Naive B cell (primary cell): ENCODE measurements around the gene C9orf50. TPM values are rescaled to one million over a fixed set of nuclear protein-coding genes. Genes with fewer than 3 reads are reported as not detected.
A peak's percentile ranks its signal among the peaks of the same experiment; 100 is the strongest.

Experiments
- ATAC-seq, 2 donors: fragments of 150-1000 bp; cut with Tn5 transposase; 2 replicates each; pipeline ENCODE4 v1.10.0; 2021; ENCODE audit warnings: low read depth in 2 of 2, mild to moderate bottlenecking in 2 of 2, moderate library complexity in 2 of 2
- DNase-seq: peaks from one replicate; pipeline ENCODE4 v3.0.0; 2022
- H3K27ac Mint-ChIP-seq, 6 donors: one replicate each; pipeline ENCODE4 v1.8.0; 2020 to 2022; ENCODE audit warnings: mild to moderate bottlenecking in 6 of 6, mixed read lengths in 6 of 6, moderate library complexity in 5 of 6, inconsistent platforms in 2 of 6
- H3K27me3 Mint-ChIP-seq, 3 donors: one replicate each; pipeline ENCODE4 v1.8.0; 2021 to 2022; ENCODE audit warnings: mixed read lengths in 3 of 3, mild to moderate bottlenecking in 1 of 3
- H3K36me3 Mint-ChIP-seq, 2 donors: one replicate each; pipeline ENCODE4 v1.8.0; 2020 to 2022; ENCODE audit warnings: mixed read lengths in 2 of 2, inconsistent platforms in 1 of 2, mild to moderate bottlenecking in 1 of 2
- H3K4me1 Mint-ChIP-seq, 3 donors: one replicate each; pipeline ENCODE4 v1.8.0; 2020 to 2022; ENCODE audit warnings: mixed read lengths in 3 of 3, inconsistent platforms in 1 of 3, mild to moderate bottlenecking in 1 of 3, moderate library complexity in 1 of 3
- H3K4me3 Mint-ChIP-seq, 8 donors: one replicate each; pipeline ENCODE4 v1.8.0; 2020 to 2022; ENCODE audit warnings: mild to moderate bottlenecking in 8 of 8, mixed read lengths in 8 of 8, moderate library complexity in 8 of 8, inconsistent platforms in 2 of 8
- H3K9me3 Mint-ChIP-seq, 7 donors: one replicate each; pipeline ENCODE4 v1.8.0; 2020 to 2022; ENCODE audit warnings: mixed read lengths in 7 of 7, mild to moderate bottlenecking in 5 of 7, inconsistent platforms in 2 of 7, moderate library complexity in 1 of 7
- polyA plus RNA-seq, 6 donors: library from polyadenylated mRNA; unstranded; fragments of 300-500 nt; fragmentation: Illumina TruSeq; gene quantifications; one replicate each; pipeline ENCODE4 v1.2.3, GENCODE V29; 2021; ENCODE audit warnings: low read depth in 6 of 6

C9orf50 gene
- polyA plus RNA-seq, 6 donors from 2014 or later: not detected

DNA sequence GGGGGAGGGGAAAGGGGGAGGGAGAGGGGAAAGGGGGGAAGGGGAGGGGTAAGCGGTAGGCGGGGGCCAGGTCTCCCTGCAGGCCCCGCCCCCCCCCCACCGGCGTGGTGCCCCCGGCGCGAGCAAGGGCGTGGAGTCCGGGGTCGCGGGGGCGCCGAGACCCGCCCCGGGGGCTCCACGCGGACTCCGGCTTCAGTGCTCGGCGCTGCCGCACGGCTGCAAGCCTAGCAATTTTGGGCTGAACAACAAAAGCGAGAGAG, 10.8 kb downstream of the C9orf50 start:
- ATAC-seq: no peak
- H3K27me3 Mint-ChIP-seq: peaks cover 0 to 13% (median 0%) of the 10 kb centered on the region in 3 donors
- H3K36me3 Mint-ChIP-seq: no peaks in the 10 kb centered on the region
- H3K4me3 Mint-ChIP-seq: peak overlapping the region in 5 of 8 donors; percentile 39 to 90 (median 60)
- H3K4me1 Mint-ChIP-seq: peaks cover 24 to 29% (median 26%) of the 10 kb centered on the region in 3 donors
- H3K9me3 Mint-ChIP-seq: no peaks in the 10 kb centered on the region
- peak overlapping the region in 1 of 6 donors; percentile 87 for H3K27ac Mint-ChIP-seq
- no peak for DNase-seq

DNA sequence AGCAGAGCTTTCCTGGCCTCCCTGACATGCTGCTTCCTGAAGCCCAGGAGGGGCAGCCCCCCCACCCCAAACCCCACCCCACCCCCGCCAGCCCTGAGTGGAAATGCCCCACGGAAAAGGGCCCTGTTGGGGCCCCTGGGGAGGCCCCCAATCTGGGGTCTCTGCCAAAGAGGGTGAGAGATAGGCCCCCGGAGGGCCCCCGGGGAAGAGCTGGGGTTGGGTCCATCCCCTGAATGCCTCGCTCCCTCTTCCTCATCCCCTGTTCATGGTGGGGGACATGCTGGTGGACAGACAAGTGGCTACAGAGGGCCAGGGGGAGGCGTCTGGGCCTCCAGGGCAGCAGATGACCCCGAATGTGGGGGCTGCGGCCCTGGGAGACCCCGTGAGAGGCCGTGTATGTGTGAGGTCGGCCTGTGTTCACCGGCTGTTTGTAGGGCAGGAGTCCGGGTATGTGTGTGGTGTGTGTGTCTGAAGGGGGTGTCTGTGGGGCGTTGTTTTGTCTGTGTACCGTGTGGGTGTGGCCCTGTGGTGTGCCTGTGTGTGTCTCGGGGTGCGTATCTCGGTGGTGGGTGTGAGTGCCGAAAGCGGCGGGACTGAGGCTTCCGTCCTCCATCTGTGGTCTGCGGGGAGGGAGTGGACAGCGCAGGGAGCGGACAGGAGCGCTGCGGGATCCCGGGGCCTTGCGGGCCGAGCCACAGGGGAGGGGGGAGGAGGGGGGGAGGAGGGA, 11.3 kb downstream of the C9orf50 start:
- H3K4me1 Mint-ChIP-seq: peaks cover 24 to 29% (median 28%) of the 10 kb centered on the region in 3 donors
- H3K36me3 Mint-ChIP-seq: no peaks in the 10 kb centered on the region
- H3K4me3 Mint-ChIP-seq: peak overlapping the region; percentile 87 to 97 (median 94)
- peak overlapping the region in 5 of 6 donors; percentile 87 to 98 (median 95) for H3K27ac Mint-ChIP-seq
- ATAC-seq (peak; percentile 34 to 35), DNase-seq (peak; percentile 42)
- no peaks in the 10 kb centered on the region for H3K9me3 Mint-ChIP-seq
- H3K27me3 Mint-ChIP-seq: peaks cover 0 to 13% (median 0%) of the 10 kb centered on the region in 3 donors

DNA sequence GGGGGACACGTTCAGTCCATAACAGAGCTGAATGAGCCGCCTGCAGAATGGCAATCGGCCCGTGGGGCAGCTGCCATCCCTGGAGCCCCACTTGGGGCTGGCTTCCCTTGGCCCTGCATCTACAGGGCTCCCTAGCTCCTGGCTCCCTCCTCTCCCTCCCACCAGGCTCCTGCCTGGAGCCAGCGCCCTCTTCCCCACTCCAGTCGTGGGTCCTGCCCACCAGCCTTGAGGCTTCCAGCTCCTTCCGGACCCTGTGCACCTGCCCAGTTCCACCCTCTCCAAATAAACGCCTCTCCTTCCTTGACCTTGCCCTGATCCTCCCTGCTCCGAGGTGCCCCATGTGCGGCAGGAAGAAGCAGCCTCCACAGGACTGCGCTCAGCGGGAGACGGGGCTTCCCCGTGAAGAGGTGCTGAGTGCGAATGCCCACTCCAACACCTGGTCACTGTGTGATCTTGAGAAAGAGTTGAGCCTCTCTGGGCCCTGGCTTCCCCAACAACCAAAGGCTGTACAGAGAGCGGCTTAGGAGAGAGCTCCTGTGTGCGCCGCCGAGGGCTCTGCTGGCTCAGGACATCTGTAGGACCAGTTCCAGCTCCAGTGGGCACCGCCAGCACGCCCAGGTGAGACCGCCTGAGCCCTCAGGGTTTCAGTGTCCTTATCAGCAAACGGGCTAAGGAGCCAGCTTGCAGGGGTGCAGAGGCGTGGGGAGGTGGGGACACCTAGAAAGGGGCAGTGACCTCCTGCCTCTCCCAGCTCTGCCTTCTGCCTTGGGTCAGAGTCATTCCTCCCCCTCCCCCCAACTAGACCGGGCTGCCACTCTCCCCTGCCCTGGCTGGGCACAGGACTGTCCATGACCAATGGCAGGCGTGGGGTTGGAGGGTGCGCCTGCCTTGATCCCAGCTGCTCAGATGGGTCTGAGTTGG, 12.1 kb downstream of the C9orf50 start:
- Mint-ChIP-seq H3K27me3 (peaks cover 0 to 4% (median 0%) of the 10 kb centered on the region in 3 donors), H3K36me3 (no peaks in the 10 kb centered on the region), H3K27ac (peak overlapping the region in 1 of 6 donors; percentile 15), H3K4me1 (peaks cover 24 to 29% (median 28%) of the 10 kb centered on the region in 3 donors), H3K4me3 (peak overlapping the region; percentile 35 to 90 (median 58)), H3K9me3 (no peaks in the 10 kb centered on the region)
- ATAC-seq: no peak
- DNase-seq: no peak

DNA sequence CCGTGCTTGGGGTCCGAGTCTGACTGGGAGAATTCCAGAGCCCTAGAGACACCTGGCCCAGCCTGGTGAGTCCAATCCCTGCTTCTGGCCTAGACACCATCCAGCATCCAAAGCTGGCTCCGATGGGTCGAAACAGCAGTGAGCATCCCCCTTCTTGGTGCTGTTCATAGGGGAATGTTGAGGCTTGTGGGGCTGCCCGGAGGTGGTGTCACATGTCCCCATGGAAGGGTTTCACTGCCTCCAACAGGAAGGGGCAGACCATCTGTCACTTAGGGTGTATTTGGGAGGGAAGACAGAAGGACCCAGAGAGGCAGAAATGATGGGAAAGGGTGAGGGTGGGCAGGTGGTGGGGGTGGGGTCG, 13.9 kb downstream of the C9orf50 start:
- ATAC-seq (no peak), DNase-seq (no peak)
- peaks cover 24 to 30% (median 29%) of the 10 kb centered on the region in 3 donors for H3K4me1 Mint-ChIP-seq
- H3K36me3 Mint-ChIP-seq: no peaks in the 10 kb centered on the region
- peaks cover 0 to 8% (median 5%) of the 10 kb centered on the region in 3 donors for H3K27me3 Mint-ChIP-seq
- peak overlapping the region in 1 of 8 donors; percentile 25 for H3K4me3 Mint-ChIP-seq
- H3K27ac Mint-ChIP-seq: peak overlapping the region in 1 of 6 donors; percentile 50
- no peaks in the 10 kb centered on the region for H3K9me3 Mint-ChIP-seq

DNA sequence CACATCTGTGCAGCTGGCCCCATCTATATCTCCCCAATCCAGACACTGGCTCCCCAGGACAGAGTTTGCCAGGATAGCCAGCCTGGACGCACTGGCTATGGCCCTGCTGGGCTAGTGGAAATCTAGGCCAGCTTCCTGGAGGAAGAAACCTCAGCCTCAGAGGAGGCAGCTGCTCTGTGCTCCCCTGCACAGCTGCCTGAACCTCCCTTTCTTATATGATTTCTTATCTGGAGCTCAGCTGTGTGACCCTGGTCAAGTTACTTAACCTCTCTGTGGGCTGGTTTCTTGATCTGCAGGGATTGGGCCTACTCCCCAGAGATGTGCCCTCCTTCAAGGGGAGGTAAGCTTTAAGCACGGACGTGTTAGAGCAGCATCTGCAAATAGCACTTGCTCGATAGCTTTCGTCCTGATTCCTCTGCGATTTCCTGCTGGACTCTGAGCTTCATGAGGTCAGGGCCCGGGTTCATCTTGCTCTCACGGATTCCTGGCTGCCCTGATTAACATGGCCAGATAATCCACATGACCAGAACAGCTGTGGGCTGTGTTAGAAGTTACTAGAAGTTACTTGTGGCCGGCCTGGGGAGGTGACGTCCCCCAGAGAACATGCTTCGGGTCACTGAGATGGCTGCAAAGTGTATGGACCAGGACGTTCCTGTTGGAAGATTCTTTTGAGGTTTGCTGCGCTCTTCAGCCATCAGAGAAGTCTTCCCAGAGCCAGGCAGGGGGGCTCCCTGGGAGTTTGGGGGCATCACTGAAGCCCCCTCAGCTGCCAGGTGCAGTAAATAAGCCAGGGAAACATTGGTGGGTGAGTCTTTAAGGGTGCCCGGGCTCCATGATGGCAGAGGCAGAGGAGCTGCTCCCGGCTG, 14.5 kb downstream of the C9orf50 start:
- ATAC-seq (no peak), DNase-seq (no peak)
- H3K27ac Mint-ChIP-seq: peak overlapping the region in 2 of 6 donors; percentile 50 to 72
- H3K36me3 Mint-ChIP-seq: no peaks in the 10 kb centered on the region
- peaks cover 0 to 9% (median 5%) of the 10 kb centered on the region in 3 donors for H3K27me3 Mint-ChIP-seq
- peak overlapping the region in 2 of 8 donors; percentile 25 to 48 for H3K4me3 Mint-ChIP-seq
- H3K9me3 Mint-ChIP-seq: no peaks in the 10 kb centered on the region
- peaks cover 24 to 30% (median 29%) of the 10 kb centered on the region in 3 donors for H3K4me1 Mint-ChIP-seq

DNA sequence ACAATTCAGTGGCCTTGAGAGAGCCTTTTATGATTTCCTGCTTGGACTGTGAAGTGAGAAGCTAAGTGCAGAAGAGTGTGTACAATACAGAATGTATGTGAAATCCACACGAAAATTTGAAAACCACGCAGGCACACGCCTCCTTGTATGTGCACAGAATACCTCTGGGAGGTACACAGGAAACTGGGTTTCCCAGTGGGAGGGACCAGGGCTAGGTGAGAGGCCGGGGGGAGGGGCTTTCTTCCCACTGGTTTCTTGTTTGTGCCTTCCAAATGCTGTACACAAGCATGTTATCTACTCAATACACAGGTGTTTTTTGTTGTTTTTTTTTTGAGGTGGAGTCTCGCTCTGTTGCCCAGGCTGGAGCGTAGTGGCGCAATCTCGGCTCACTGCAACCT, 16.1 kb downstream of the C9orf50 start:
- peaks cover 3 to 18% (median 17%) of the 10 kb centered on the region in 3 donors for H3K27me3 Mint-ChIP-seq
- H3K9me3 Mint-ChIP-seq: no peaks in the 10 kb centered on the region
- H3K4me1 Mint-ChIP-seq: peaks cover 16 to 24% (median 17%) of the 10 kb centered on the region in 3 donors
- no peak overlapping the region for H3K27ac Mint-ChIP-seq
- no peak overlapping the region for H3K4me3 Mint-ChIP-seq
- no peak for DNase-seq
- H3K36me3 Mint-ChIP-seq: no peaks in the 10 kb centered on the region
- no peak for ATAC-seq

DNA sequence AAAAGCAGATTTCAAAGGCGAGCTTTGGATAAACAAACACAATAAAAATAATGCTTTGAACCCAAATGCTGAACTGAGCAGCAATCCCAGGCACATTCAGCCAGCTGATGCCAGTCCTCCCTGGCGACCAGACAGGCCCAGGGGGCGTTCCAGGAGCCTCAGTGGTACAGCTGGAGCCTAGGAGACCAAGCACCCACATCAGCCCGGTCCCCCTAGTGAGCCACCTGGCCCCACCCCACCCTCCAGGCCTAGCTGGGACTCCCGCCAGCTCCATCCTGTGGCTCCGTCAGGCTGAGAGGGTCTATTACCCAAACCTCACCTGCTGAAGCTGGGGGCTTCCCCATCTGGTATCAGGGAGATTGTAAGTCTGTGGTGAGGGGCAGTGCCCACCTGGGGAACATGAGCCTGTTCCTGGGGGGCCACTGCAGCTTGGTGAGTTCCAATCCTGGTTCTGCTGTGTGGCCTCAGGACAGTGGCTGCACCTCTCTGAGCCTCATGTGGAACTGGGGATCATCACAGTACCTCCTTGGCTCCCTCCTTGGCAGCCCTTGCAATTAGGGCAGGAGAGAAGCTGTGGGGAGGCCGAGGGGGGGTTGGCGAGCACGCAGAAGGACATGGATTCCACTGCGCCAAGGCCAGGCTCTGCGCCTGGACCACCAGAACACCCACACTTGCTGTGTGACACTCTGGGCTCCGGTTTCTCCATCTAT, 16.7 kb downstream of the C9orf50 start:
- Mint-ChIP-seq H3K27me3 (peaks cover 3 to 23% (median 17%) of the 10 kb centered on the region in 3 donors), H3K9me3 (no peaks in the 10 kb centered on the region), H3K36me3 (no peaks in the 10 kb centered on the region), H3K4me3 (no peak overlapping the region), H3K27ac (no peak overlapping the region), H3K4me1 (peaks cover 14 to 21% (median 14%) of the 10 kb centered on the region in 3 donors)
- DNase-seq (no peak), ATAC-seq (no peak)

DNA sequence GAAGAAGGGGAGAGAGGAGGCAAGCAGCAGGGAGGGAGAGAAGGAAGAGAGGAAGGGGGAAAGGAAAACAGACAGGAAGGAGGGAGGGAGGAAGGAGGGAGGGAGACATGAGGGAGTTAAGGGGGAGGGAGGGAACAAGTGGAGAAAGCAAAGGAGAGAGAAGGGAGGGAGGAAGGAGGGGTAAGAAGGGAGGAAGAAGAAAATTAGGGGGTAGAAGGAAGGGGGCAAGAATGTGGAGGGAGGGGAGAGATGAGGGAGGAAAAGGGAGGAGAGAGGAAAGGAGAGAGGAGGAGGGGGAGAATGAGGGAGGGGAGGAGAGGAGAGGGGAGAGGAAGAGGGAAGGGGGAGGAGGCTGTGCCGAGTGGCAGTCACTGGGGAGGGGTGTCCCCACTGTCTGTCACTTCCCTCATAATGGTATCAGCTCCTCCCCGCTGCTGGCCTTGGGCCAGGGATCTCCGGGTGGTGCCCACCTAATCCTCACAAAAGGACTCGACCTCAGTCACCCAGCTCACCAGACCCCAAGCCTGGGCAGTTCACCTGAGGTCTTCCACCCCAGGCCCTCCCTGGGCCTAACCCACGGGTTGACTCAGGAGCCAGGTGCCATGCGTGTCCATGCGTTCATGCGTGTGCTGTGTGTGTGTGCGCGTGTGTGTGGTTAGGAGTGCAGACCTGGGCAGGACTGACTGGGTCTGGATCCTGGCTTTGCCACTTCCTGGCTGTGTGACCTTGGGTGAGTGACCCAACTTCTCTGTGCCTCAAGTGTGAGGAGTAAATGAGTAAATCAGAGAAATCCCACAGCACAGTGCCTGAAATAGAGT, 18.1 kb downstream of the C9orf50 start:
- Mint-ChIP-seq H3K36me3 (no peaks in the 10 kb centered on the region), H3K4me1 (peaks cover 13 to 22% (median 14%) of the 10 kb centered on the region in 3 donors), H3K9me3 (no peaks in the 10 kb centered on the region), H3K4me3 (no peak overlapping the region), H3K27ac (peak overlapping the region in 1 of 6 donors; percentile 73), H3K27me3 (peaks cover 10 to 36% (median 29%) of the 10 kb centered on the region in 3 donors)
- DNase-seq: no peak
- peak; percentile 39 to 40 for ATAC-seq

DNA sequence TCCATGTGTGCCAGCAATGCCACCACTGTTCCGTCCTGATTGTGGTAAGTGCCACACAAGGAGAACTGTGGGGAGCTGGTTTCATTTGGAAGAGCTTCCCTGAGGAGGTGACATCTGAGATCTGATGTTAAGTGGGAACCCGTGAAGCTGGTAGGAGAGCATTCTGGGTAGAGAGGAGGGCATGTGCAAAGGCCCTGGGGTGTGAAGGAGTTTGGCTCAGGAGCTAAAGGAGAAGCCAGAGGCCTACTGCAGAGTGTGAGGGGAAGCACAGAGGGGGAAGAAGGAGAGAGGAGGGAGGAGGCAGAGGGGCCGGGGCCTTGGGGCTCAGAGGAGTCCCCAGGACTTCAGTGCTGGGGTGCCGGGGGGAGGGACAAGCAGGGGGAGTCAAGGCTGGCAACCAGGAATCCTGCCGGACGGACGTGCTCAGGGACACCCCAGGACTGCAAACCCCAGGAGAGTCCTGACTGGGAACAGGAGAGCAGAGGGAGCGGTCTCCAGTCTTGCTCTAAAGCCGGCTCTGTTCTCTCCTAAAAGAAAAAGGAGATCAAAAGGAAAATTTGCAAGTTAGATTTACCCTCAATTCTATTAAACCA, 19.7 kb downstream of the C9orf50 start:
- no peak for DNase-seq
- Mint-ChIP-seq H3K27ac (peak overlapping the region in 1 of 6 donors; percentile 8), H3K27me3 (peaks cover 11 to 43% (median 35%) of the 10 kb centered on the region in 3 donors), H3K36me3 (no peaks in the 10 kb centered on the region), H3K4me3 (no peak overlapping the region), H3K9me3 (no peaks in the 10 kb centered on the region), H3K4me1 (peaks cover 5 to 16% (median 11%) of the 10 kb centered on the region in 3 donors)
- no peak for ATAC-seq

DNA sequence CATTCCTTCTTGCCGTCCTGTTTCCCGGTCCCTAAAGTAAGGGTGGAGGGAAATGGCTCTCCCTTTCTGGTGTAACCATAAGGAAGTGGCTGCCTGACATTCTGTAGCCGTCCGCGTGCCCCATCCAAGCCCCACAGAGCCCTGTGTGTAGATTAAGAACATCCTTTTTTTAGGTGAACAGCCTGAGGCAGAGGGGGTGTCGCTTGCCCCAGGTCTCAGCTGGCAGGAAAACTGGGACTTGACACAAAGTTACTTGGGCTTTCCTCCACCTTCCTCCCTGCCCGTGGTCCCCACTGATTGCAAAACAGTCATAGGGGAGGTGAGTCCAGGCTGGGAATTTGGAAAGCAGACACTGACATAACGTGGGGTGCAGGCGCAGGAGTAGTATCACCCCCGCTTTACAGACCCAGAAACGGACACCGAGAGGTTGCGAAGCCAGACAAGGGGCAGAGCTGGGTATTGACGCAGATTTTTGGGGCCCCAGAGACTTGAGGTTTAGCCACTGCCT, 22.8 kb downstream of the C9orf50 start:
- Mint-ChIP-seq H3K4me1 (peaks cover 5 to 17% (median 14%) of the 10 kb centered on the region in 3 donors), H3K4me3 (peak overlapping the region in 5 of 8 donors; percentile 25 to 63 (median 36)), H3K27ac (no peak overlapping the region), H3K27me3 (peaks cover 28 to 74% (median 65%) of the 10 kb centered on the region in 3 donors), H3K9me3 (no peaks in the 10 kb centered on the region), H3K36me3 (no peaks in the 10 kb centered on the region)
- DNase-seq (no peak), ATAC-seq (peak; percentile 38 to 41)

DNA sequence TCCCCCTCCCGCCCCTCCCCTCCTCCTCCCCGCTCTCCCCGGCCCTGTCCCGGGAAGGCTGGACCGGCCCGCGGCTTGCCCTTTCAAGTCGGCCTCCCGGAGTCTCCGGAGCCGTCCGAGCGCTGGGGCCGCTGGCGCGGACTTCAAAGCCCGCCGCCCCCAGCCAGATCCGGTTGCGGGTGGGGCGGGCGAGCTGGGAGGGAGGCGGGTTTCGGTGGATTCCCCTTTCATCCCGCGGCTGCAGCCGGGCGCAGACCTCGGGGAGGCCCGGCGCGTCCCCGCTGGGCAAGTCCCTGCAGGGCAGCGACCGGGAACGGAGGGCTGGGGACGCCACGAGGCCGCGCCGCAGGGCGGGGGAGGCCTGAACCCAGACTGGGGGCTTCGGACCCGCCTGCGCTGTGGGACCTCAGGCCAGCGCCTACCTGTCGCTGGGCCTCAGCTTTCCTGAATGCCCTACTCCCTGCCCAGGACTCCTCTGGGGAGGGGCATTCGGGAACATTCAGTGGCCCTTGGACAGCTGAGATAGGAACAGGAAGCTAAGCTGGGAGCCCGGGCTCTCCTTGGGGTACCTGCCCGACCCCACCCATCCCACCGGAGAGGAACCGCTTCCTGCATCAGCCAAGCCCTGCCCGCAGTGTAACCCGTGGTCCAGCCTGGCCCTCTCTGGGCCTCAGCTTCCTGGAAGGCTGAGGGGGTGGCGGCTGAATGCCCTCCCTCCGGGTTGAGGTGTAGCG, 23.4 kb downstream of the C9orf50 start:
- ATAC-seq (peak; percentile 56 to 69), DNase-seq (no peak)
- no peak overlapping the region for H3K27ac Mint-ChIP-seq
- H3K27me3 Mint-ChIP-seq: peaks cover 28 to 74% (median 66%) of the 10 kb centered on the region in 3 donors
- no peaks in the 10 kb centered on the region for H3K9me3 Mint-ChIP-seq
- peak overlapping the region in 5 of 8 donors; percentile 25 to 63 (median 36) for H3K4me3 Mint-ChIP-seq
- H3K36me3 Mint-ChIP-seq: no peaks in the 10 kb centered on the region
- peaks cover 5 to 17% (median 14%) of the 10 kb centered on the region in 3 donors for H3K4me1 Mint-ChIP-seq
